ENCODE results near the gene MAP3K6.

The MAP3K6 gene

DNA sequence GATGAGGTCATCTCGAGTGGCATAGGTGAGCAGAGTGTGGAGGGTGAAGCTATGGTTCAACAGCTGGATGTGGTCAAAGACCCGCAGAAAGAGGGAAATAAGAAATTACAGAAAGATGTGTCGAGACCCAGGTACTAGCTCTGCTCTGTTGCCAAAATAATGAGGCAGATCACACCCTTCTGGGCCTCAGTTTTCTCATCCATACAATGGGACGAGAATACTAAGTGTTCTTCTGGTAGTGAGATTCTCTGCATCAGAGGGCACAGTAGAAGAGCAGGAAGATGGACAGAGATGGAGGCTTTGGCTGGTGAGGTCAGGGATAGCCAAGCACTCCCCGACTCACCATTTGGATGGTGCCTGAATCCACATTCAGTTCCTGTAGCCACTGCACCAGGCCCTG is 11.1 kb downstream of the MAP3K6 start:
- no peak for DNase-seq (ENCODE audit: low spot score)

DNA sequence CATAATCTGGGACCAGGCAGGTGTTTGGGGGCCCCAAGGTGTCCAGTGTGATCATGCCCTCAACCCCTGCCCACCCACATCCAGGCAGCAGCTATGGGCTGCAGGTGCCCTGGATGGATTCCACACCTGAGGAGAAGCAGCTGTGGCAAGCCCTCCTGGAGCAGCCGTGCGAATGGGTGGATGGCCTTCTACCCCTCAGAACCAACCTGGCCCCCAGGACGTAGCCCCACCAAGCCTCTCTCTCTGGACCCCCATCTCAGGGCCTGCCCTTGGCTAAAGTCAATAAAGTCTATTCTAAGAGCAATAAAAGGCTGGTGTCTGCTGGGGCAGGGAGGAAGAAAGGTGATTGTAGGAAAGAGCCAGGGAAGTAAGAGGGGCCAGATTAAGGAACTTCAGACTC is 13.1 kb downstream of the MAP3K6 start:
- no peak for DNase-seq (ENCODE audit: low spot score)

DNA sequence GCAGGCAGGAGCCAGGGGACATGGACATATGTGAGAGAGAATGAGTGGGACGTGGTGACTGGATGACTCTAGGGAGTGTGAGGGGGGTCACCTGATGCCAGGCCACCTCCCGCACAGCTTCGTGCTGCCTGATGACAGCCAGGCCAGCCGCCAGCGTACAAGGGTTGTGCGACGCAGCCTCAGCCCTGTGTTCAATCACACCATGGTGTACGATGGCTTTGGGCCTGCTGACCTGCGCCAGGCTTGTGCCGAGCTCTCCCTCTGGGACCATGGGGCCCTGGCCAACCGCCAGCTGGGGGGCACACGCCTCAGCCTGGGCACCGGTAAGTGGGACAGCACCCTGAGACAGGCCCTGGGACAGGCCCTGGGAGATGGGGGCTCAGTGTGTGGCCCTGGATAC is 13.6 kb downstream of the MAP3K6 start:
- DNase-seq (ENCODE audit: low spot score), result no peak

DNA sequence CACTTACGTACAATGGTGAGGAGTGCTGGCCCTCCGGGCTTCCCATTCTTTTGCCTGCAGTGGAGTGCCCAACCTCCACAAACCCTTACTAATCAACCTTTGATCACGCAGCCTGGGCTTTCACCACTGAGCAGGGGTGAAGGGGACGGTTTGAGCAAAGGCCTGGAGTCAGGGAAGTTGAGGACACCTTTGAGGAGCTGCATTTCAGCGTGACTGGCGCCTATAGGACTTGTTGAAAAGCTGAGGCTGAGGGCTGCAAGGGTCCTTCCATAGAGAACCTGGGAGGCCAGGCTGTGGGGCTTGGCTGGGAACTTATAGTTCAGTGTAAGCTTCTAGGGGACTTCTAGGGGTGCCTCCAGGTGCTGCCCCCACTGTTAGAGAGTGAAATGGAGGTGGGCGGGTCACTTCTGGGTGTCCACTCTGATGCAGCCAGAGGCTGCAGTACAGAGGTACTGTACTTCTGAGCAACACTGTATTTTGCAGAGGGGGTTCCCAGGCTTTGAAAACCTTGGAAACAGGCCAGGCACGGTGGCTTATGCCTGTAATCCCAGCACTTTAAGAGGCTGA is 15.1 kb downstream of the MAP3K6 start:
- no peak for DNase-seq (ENCODE audit: low spot score)

DNA sequence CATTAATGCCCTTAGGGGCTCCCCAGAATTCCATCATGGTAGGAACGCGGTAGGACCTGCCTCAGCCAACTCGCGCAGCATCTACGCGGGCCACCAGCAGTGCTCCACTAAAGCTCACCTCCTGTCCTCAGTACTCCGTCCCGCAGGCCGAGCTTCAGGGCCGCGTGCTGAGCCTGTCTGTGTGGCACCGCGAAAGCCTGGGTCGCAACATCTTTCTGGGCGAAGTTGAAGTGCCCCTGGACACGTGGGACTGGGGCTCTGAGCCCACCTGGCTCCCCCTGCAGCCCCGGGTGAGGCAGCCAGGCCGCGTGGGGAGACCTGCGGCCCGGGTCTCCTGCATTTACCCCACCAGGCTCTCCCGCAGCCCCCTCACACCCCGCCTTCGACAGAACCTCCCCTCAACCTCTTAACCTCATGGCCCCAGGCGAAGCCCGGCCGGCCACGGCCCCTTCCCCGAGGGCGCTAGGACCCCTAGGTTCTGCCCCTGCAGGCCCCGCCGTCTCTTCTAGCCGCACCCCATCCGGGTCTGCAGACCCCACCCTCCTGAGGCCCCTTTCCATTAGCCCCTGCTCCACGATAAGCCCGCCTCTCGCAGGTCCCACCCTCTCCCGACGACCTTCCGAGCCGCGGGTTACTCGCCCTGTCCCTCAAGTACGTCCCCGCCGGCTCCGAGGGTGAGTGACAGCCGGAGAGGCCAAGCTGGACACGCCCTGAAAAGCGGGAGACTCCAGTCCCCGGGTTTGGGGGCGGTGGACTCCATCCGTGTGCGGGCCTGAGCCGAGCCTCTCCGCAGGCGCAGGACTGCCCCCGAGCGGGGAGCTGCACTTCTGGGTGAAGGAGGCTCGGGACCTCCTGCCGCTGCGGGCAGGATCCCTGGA is 15.9 kb downstream of the MAP3K6 start:
- peak; percentile 90 for DNase-seq (ENCODE audit: low spot score)

DNA sequence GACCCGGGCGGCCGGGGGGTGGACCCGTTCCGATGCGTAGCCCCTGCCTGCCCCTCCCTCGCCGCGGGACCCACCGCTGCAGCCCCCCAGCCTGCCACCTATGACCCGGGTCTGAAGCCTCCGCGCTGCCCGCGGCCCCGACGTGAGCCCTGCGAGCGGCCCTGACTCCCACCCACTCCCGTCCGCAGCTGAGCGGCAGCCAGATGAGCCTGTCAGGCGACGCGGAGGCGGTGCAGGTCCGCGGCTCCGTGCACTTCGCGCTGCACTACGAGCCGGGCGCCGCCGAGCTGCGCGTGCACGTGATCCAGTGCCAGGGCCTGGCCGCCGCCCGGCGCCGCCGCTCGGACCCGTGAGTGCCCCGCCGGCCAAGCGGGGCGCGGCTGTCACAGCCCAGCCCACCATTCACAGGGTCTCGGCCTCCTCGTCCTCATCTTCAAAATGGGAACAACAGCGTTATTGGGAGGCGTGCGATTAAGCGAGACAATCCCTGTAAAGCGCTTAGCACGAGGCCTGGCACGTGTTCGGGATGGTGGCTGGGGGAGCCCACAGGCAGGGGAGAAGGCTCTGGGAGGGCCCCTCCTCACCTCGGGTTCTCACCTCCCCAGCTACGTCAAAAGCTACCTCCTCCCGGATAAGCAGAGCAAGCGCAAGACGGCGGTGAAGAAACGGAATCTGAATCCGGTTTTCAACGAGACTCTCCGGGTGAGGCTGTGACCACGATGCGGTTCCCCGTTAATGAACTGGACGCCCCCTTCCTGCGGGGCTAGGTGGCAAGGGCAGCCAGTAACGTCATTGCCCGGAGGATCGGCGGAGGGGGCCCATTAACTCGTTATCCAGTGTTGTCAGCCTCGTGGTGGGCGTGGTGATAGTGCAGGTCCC is 16.7 kb downstream of the MAP3K6 start:
- DNase-seq (ENCODE audit: low spot score), result peak; percentile 82

DNA sequence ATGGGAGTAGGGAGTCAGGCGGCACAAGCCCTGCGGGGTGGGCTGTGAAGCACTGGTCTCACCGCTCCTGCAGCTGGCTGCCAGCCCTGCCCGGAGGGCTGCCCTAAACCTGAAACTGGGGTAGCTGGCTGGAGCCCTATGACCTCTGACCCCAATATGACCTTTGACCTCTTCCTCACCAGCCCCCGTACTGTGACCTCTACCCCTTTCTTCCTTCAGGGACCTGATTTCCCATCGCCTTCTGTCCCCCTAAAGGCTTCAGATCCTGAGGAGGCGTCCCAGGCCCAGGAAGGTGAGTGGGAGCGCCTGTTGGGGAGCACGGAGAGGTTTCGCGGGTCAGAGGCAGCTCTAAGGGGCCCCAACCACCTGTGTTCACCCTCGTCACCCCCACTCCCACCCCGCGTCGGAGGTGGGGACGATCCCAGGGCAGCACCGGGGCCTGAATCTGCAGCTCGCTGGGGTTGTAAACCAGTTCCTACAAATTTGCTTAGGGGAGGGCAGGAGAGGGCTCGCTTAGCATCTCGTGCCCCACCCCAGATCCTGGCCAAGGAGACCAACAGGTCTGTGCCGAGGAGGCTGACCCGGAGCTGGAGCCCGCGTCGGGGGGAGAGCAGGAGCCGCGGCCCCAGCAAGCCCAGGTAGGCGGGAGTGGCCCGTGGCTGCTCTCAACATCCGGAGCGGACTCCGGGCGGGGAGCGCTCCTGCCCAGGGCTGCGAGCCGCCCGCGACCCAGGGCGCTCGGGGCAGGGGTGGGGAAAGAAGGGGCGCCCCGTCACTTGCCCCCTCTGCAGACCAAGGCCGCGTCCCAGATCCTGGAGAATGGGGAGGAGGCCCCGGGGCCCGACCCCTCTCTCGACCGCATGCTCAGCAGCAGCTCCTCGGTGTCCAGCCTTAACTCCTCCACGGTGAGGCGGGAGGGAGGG is 17.6 kb downstream of the MAP3K6 start:
- DNase-seq (ENCODE audit: low spot score), result peak; percentile 91

DNA sequence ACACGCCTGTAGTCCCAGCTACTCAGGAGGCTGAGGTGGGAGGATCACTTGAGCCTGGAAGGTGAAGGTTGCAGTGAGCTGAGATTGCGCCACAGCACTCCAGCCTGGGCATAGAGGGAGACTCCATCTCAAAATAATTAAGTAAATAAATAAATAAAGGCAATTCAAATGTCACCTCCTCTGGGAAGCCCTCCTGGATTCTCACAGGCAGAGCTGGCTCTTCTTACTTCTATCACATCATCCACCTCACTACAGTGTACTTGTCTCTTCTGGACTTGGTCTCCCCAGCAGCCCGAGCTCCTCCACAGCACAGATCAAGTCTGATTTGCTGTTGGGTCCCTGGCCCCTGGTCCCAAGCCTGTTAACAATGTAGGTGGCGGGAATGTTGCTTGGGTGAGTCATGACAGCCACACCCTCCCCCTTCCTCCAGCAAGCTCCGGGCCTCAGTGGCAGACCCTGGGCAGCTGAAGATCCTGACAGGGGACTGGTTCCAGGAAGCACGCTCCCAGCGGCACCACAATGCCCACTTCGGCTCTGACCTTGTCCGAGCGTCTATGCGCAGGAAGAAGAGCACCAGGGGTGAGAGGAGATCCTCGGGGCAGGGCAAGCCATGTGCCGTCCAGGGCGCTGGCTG is 19.7 kb downstream of the MAP3K6 start:
- no peak for DNase-seq (ENCODE audit: low spot score)

DNA sequence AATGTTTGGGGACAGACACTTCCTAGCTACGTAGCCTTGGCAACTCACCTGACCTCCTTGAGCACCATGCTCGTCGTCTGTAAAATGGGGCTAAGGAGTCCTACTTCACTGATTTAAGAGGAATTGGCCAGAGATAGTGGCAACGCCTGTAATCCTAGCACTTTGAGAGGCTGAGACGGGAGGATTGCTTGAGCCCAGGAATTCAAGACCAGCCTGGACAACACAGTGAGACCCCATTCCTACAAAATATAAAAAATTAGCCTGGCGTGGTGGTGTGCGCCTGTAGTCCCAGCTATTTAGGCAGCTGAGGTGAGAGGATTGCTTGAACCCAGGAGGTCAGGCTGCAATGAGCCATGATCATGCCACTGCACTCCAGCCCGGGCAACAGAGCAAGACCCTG is 20.4 kb downstream of the MAP3K6 start:
- DNase-seq (ENCODE audit: low spot score), result no peak

DNA sequence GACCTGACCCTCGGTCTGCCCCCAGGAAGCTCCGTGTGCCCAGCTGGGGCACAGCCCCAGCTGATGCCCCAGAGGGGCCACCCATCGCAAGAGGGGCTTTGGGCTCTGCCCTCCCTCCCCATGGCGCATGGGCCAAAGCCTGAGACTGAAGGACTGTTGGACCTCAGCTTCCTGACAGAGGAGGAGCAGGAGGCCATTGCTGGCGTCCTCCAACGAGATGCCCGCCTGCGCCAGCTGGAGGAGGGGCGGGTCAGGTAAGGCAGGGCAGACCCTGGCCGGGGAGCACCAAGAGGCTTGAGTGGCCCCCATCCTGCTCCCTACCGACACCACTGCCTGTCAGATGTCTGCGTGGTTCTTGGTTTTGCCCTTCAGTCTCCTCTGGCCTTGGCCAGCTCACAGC is 21.5 kb downstream of the MAP3K6 start:
- no peak for DNase-seq (ENCODE audit: low spot score)

DNA sequence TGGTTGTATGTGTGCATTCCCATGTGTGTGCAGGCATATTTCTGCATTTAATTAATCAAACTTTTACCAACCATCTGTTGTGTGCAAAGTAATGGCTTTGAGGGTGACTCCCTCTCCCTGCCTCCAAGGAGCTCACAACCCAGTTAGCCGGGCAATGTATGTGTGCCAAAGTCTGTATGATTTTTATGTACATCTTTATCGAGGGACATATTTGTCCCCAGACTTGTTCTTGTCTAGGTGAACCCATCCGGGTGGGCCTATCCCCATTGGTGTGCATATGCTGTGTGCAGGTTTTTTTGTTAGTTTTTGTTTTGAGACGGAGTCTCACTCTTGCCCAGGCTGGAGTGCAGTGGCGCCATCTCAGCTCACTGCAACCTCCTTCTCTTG is 23.1 kb downstream of the MAP3K6 start:
- DNase-seq (ENCODE audit: low spot score), result no peak

DNA sequence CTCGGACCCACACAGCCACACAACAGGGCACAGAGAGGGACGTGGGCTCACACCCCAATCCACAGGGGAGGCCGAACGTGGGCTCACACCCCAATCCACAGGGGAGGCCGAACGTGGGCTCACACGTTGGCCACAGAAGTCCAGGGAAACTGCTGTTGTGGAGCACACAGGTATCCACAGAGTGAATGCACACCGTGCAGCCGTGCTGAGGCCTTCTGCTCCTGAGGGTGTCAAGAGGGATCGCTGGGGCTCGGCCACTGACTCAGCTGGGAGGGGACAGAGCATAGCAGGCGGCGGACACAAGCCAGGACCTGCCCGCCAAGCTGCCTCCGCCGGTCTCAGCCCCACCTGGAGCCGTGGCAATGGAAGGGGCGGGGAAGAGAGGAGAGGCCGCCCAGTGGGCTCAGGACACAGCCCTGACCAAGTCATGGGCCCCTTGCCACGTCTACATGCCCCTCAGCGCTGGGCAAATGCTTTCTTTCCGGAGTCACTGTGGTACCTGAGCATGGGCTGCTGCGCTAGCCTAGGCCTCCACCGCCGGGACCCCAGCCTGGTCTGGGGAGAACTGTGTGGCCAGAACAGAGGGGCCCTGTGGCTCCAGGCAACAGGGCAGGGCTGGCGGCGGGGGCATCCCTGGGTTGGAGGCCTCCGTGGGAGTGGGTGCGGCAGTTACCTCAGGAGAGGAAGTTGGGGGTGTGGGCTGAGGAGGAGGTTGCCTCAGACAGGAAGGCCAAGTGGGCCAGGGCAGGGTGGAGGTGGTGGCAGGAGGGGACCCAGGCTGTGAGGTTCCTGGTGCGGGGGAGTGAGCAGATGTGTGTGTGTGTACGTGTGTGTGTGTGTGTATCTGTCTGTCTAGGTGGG is 23.8 kb downstream of the MAP3K6 start:
- peak; percentile 55 for DNase-seq (ENCODE audit: low spot score)

DNA sequence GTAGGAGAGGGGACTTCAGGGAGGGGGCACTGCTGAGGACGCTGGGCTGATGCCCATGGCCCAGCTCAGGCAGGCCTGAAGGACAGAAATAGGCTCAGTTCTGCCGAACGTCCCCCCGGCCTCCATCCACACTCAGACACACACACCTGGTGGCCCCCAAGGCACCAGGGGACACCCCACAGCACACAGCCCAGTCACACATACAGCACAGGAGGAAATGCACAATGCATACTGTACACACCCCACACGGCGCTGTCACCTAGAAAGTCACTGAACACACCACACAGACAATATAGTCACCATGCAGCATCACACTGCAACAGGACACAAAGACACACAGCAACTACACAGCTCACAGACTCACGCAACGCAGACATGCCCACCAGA is 24.4 kb downstream of the MAP3K6 start:
- DNase-seq (ENCODE audit: low spot score), result no peak

DNA sequence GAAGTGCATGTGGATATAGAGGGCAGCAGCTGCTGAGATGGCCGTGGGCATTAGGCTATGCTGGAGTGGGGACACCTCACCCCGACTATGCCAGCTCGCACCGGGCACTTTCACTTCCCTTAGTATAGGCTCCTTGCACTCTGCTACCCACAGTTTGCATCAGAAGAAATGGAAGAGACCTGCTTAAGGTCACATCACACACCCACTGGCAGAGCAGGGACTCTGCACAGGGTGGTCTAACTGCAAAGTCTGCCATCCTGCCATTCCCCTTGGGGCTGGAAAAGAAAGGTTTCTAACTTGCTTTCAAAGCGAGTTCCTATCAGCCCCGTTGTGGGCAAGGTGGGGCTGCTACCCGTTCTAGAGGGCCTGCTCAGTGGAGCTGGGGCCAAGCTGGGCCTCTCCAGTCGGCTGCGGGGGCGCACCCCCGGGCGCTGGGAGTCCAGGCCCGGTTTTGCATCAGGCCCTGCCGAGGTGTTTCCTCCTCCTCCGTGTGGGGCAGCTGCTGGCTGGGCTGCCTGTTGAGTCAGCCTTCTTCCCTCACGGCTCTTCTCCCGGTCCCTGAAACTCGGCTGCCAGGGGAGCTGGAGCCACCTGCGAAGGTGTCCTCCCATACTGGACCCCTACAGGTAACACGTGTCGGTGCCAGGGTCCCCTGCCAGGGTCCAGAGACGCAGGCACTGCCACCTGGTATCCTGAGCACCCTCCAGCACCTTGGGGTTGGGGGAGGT is 25.1 kb downstream of the MAP3K6 start, which contains the start of gene SYTL1:
Gene SYTL1 (plus strand): TSS at position 498 of the 728 bp plus-strand sequence. CDS start 3,313 bp downstream, outside the sequence.
- peak; percentile 88 for DNase-seq (ENCODE audit: low spot score)

DNA sequence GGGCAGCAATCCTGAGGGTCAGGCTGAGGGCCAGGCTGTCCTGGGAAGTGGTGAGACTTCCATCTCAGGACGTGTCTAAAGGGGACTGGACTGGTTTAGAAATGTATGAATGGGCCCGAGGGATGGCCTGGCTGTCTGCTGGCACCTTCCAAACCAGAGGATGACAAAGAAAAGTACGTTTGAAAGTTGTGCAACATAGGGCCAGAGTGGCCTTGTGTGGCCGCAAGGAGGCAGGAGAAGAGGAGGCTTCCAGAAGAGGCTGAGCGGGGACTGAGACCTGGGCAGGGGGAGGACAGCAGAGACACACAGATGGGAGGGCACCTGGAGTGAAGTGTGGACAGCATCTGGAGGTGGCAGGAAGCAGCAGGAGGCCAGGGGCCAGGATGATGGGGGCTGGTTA is 27.5 kb downstream of the MAP3K6 start:
- DNase-seq (ENCODE audit: low spot score), result no peak

DNA sequence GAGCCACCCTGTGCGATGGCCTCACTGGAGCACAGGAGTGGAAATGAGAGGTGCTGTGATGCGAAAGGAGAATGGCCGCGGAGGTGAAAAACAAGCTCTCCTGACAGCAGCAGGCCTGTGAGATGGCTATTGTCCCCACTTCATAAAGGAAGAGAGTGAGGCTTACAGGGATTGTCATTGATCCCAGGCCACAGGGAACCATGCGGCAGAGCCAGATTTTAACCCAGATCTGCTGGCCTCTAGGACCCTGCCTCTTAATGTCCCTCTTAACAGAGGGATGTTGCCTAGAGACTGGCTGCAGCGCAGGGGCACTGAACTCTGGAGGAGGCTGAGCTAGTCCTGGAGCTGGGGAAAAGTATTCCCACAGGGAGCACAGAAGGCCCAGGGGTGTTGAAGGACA is 28.0 kb downstream of the MAP3K6 start:
- no peak for DNase-seq (ENCODE audit: low spot score)

DNA sequence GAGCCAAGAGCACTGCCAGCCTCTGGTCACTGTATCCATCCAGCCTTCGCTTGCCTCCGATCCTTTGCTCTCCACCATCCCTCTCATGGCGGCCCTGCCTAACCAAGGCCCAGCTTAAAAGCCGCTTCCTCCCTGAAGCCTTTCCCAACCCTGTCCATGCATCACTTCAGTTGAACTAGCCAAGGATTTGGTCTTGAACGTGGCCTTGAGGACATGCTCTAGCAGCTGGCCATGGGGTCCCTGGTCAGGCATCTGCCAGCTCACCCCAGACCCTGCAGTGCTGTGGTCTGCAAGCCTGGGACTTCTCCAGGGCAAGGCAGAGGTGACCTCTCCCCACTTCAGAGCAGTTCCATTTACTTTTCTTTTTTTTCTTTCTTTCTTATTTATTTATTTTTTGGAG is 30.0 kb downstream of the MAP3K6 start:
- DNase-seq (ENCODE audit: low spot score), result no peak

DNA sequence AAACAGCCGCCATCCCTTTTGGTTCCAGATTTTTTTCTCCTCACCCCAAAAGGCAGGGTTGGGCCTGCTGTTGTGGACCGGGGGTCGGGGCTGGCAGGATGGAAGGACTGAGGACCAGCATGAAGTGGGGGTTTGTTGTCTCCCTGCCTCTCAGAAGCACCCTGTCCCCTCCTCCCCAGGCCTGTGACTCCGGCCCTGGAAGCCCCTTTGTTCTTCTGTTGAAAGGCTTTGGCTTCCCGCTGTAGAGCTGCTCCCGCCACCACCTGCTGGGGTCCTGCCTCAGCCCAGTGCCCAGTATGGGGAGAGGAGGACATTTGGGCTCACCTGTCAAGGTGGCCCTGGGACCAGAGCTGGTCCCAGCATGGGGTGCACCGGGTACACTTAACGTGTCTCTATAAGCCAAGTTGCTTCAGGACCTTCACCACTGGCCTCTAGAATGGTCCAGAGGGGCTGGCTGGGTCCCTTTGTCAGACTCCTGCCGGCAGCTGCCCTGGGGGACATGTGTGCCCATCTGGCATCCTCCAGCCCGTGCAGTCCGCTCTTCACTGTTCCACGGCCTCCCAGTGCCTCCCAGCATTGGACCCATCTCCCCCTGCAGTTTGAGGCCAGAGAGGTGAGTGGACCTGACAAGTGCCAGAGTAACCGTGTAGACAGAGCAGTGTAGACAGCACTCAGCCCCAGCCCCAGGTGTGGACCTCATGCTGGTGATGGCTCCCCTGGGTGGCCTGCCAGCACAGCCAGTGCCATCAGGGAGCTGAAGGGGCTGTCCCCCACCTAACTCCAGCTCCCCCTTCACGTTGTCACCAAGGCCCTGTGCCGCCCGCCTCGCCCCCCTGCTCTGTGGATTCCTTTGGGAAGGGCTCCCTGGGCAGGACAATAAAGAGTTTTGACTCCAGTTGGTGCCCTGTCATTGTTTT is 31.0 kb downstream of the MAP3K6 start:
- DNase-seq (ENCODE audit: low spot score), result no peak

Data from iPS-NIHi11 (cell line).